Fibroblast of pulmonary artery (primary cell): ENCODE measurements around the gene ZNF169.
"Not testable (repeated sequence)": the region's sequence is repeated elsewhere in the genome, so short reads cannot be mapped to it uniquely, and the experiment has no call there.

Experiments
- DNase-seq: peaks from one replicate; pipeline ENCODE4 v3.0.0-alpha.2; 2010; ENCODE audit warnings: low read depth
- H3K4me3 ChIP-seq: replicated peaks from 2 replicates; pipeline ENCODE4 v1.5.1; 2011; ENCODE audit warnings: low read depth, mild to moderate bottlenecking, control low read depth, low read length, moderate library complexity
- CTCF ChIP-seq: IDR thresholded peaks from 2 replicates; pipeline ENCODE4 v1.5.1; 2011; ENCODE audit warnings: mild to moderate bottlenecking, control low read depth, low read length, inconsistent platforms; ENCODE audit errors: missing control alignments

The ZNF169 gene

GRCh38 chr9:94289691-94290090 is 30.6 kb downstream of the ZNF169 start:
- no peak for TF ChIP-seq CTCF
- DNase-seq, result no peak
- H3K4me3 ChIP-seq, result no peak overlapping the region

GRCh38 chr9:94298949-94299599 is 40.0 kb downstream of the ZNF169 start:
- no peak for DNase-seq
- no peak for TF ChIP-seq CTCF

GRCh38 chr9:94300470-94301301 is 41.6 kb downstream of the ZNF169 start:
- no peak for DNase-seq
- H3K4me3 ChIP-seq, result no peak overlapping the region
- no peak for TF ChIP-seq CTCF

More at GRCh38 chr9:94298949-94299599, 40.0 kb downstream of the ZNF169 start:
- no peak overlapping the region for H3K4me3 ChIP-seq

- no peak overlapping the region for H3K4me3 ChIP-seq
- no peak for TF ChIP-seq CTCF
- DNase-seq, result no peak
These were observed 42.5 kb downstream of the ZNF169 start for GRCh38 chr9:94301583-94301982.

- DNase-seq, result no peak
- no peak for TF ChIP-seq CTCF
- H3K4me3 ChIP-seq, result no peak overlapping the region
These were observed 43.3 kb downstream of the ZNF169 start for GRCh38 chr9:94302426-94302825.

GRCh38 chr9:94303321-94303720 is 44.2 kb downstream of the ZNF169 start:
- TF ChIP-seq CTCF, result no peak
- H3K4me3 ChIP-seq, result no peak overlapping the region
- DNase-seq, result no peak

- not testable (repeated sequence) for DNase-seq, H3K4me3 ChIP-seq
These were observed 56.2 kb downstream of the ZNF169 start for GRCh38 chr9:94315034-94315984.

GRCh38 chr9:94316236-94316635 is 57.1 kb downstream of the ZNF169 start:
- H3K4me3 ChIP-seq, DNase-seq: not testable (repeated sequence)

GRCh38 chr9:94317949-94318657 is 59.0 kb downstream of the ZNF169 start:
- not testable (repeated sequence) for DNase-seq, H3K4me3 ChIP-seq

GRCh38 chr9:94322342-94322940 is 63.3 kb downstream of the ZNF169 start:
- not testable (repeated sequence) for H3K4me3 ChIP-seq, DNase-seq
